ENCODE data around the gene RUBCN.

DNA sequence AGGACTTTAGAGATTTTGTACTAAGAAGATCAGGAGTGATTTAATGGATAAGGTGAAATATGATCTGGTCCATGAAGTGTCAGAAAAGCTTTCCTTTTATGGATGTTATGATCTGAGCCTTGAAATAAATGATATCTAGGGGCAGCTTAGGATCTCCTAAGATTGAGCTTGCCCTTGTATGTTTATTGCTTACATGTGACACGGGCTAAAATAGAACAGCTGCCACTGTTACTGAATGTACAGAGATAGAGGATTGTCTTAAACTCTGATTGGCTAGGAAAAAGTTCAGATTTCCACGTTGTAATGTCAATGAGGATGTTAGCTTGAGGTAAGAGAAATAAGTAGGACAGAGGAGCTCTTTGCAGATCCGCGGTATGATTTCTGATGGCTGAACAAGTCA is 21.8 kb upstream of the RUBCN start:
- TF ChIP-seq CTCF (conservative IDR thresholded peaks at IDR 0.05; ENCODE audit: low read length) (no peak), EZH2phosphoT487 (IDR thresholded peaks at IDR 0.05; ENCODE audit: borderline replicate concordance) (no peak)
